Measurements from ENCODE around the gene SEC23B.

SEC23B gene

DNA sequence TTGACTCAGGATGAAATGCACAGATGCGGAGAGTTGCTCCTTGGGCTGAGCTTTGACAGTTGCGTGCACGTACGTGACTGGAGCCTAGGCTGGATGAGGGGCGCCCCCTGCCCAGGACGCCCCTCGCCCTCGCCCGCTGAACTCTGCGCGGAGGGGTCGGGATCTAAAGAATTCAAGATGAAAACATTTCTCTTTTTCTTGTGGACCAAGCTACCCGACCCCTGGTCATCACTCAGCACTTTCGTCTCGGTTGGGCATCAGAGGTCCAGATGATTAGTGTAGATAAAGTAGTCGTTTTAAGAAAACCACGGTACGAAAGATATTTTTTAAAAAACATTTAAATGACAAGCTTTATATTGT is 80.8 kb downstream of the SEC23B start:
- DNase-seq = no peak

DNA sequence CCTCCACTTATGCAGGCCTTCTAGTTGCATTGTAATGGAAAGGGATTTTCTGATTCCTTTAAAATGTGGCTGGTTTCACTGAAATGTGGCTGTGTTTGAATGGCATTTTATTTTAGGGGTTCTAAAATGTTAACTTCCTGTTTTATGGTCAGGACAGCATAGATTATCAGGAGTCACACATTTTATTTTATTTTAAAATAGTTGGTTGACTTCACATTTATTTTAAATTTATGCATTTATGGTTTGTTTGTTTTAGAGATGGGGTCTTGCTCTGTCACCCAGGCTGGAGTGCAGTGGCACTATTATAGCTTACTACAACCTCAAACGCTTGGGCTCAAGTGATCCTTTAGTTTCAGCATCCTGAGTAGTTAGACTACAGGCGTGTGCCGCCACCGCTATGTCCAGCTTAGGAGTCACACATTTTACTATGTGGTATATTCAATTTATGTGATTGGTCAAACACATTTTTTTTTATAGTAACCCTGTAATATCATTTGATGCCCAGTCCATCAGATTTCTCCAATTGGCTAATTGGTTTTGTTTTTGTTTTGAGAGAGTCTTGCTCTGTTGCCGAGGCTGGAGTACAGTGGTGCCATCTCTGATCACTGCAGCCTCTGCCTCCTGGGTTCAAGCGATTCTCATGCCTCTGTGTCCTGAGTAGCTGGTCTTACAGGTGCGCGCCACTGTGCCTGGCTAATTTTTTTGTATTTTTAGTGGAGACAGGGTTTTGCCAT is 82.4 kb downstream of the SEC23B start:
- DNase-seq = no peak

- DNase-seq = no peak
These were observed 88.5 kb downstream of the SEC23B start for GRCh38 chr20:18596270-18596669.

GRCh38 chr20:18609741-18610140 is 102.0 kb downstream of the SEC23B start:
- no peak for DNase-seq

Measured in activated effector memory CD4-positive, alpha-beta T cell treated with Interleukin-2 at 50 U/mL for 16 hours (primary cell).